Measurements from ENCODE around the gene NOSIP. TPM values are rescaled to one million over a fixed set of nuclear protein-coding genes. Genes with fewer than 3 reads are reported as not detected.

NOSIP gene
- total and polyA plus RNA-seq, 2 of the 4 experiments (the other 2 are of a cell fraction) = 118 to 138 TPM

DNA sequence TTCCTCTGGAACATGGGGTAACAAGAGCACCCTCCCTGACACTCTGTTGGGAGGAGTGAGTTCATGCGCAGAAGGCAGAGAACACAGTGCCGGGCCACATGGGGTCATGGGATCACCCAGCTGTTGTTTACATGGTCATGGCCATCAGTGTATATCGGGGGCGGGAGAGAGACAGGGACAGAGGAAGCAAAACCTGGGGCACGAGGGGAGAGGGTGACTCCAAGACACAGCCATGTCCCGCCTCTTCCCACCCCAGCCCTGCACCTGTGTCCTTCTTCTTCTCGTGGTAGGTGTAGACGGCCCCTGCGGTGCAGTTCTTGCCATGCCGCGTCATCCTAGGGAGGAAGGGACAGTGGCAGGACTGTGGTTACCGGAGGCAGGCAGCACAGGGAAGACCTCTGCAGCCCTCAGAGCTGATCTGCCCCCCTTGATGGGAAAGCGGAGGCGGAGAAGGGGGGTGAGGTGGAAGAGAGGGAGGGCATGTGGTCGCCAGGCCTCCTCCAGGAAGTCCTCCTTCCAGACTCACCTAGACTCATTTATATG, 19.9 kb downstream of the NOSIP start:
- H2BK15ac ChIP-seq (ENCODE audit: low read depth, low read length) = no peak overlapping the region
- in situ Hi-C loops (cut with MboI; ENCODE audit: low sequenced_read_pairs) = loop anchor here (25.0 kb wide), 1 partner anchor 298 kb away; no protein-coding TSS in a partner anchor
- peak overlapping the region; percentile 14 for H2AFZ ChIP-seq (replicated peaks; ENCODE audit: low read length, poor library complexity)
- H2BK5ac ChIP-seq (ENCODE audit: low read depth, low read length, poor library complexity, severe bottlenecking) = no peak overlapping the region
- no peak overlapping the region for H3K23ac ChIP-seq (ENCODE audit: low read depth, low read length)
- no peak overlapping the region for H3K4ac ChIP-seq (ENCODE audit: low read depth, low read length)
- dilution Hi-C loops (cut with HindIII; ENCODE audit: low sequenced_read_pairs, unreplicated experiment) = no loop called here
- no TSS peak for BruUV-seq (replicated peaks)
- no peak overlapping the region for H2BK120ac ChIP-seq (ENCODE audit: low read depth, low read length)
- peaks cover 49% of the 10 kb centered on the region for H3K36me3 ChIP-seq (ENCODE audit: control insufficient read depth, insufficient read depth, low read length)
- H3K9me3 ChIP-seq (ENCODE audit: control insufficient read depth, insufficient read depth, low read length) = no peaks in the 10 kb centered on the region
- H2AK9ac ChIP-seq (replicated peaks; ENCODE audit: low read depth, low read length, poor library complexity) = no peak overlapping the region
- no peak overlapping the region for H3K18ac ChIP-seq (ENCODE audit: low read depth, low read length)
- 0 out of 2 replicates have a peak overlapping the region, but pooled peaks have one; percentile 16 for H2AK5ac ChIP-seq (ENCODE audit: low read depth, low read length)
- 100% methylated on average over 1 of the region's 15 CpGs; no CpG with 5 or more reads in 1 of the 2 experiments for WGBS, 2 experiments (ENCODE audit: extremely low coverage in 2 of 2, insufficient read length in 1 of 2)
- no peak for DNase-seq
- H4K8ac ChIP-seq (ENCODE audit: low read depth in 2 of 2, low read length in 2 of 2) = no peak overlapping the region
- no peak overlapping the region for H3K4me2 ChIP-seq (ENCODE audit: low read depth, low read length)
- peaks cover 30% of the 10 kb centered on the region for H4K20me1 ChIP-seq (ENCODE audit: insufficient read depth, low read length)
- intact Hi-C loops (cut with micrococcal nuclease) = no loop called here
- ChIA-PET POLR2A (ENCODE audit: unreplicated experiment) (no interaction called here), CTCF (interaction anchor here (1.2 to 1.6 kb wide), 3 partner anchors 10 to 14 kb away, joined by 6 to 7 read pairs (median 6); no protein-coding TSS in a partner anchor)
- H3K4me1 ChIP-seq (ENCODE audit: control insufficient read depth, insufficient read depth, low read length) = no peaks in the 10 kb centered on the region
- TF ChIP-seq, protein P1, sequence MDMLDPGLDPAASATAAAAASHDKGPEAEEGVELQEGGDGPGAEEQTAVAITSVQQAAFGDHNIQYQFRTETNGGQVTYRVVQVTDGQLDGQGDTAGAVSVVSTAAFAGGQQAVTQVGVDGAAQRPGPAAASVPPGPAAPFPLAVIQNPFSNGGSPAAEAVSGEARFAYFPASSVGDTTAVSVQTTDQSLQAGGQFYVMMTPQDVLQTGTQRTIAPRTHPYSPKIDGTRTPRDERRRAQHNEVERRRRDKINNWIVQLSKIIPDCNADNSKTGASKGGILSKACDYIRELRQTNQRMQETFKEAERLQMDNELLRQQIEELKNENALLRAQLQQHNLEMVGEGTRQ (IDR thresholded peaks at IDR 0.05; ENCODE audit: low read depth, low read length) = no peak
- TF ChIP-seq, protein P2, sequence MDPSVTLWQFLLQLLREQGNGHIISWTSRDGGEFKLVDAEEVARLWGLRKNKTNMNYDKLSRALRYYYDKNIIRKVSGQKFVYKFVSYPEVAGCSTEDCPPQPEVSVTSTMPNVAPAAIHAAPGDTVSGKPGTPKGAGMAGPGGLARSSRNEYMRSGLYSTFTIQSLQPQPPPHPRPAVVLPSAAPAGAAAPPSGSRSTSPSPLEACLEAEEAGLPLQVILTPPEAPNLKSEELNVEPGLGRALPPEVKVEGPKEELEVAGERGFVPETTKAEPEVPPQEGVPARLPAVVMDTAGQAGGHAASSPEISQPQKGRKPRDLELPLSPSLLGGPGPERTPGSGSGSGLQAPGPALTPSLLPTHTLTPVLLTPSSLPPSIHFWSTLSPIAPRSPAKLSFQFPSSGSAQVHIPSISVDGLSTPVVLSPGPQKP (IDR thresholded peaks at IDR 0.05; ENCODE audit: borderline replicate concordance, low read depth, low read length) = no peak
- no peak for TF ChIP-seq BHLHE40 (IDR thresholded peaks at IDR 0.05; ENCODE audit: low read depth, low read length)
- no peak for TF ChIP-seq SMC3 (IDR thresholded peaks at IDR 0.05; ENCODE audit: low read depth, low read length)
- TF ChIP-seq POLR2A (IDR thresholded peaks at IDR 0.05; ENCODE audit: low read depth, low read length) = no peak
- no peak for TF ChIP-seq CEBPB (IDR thresholded peaks at IDR 0.05; ENCODE audit: low read depth, low read length)
- no peak for TF ChIP-seq FOS (IDR thresholded peaks at IDR 0.05; ENCODE audit: low read depth, low read length)
- TF ChIP-seq RAD21 (IDR thresholded peaks at IDR 0.05; ENCODE audit: low read length) = no peak
- no peak for TF ChIP-seq CHD1 (IDR thresholded peaks at IDR 0.05; ENCODE audit: low read depth, low read length)
- no peak for TF ChIP-seq RFX5 (IDR thresholded peaks at IDR 0.05; ENCODE audit: low read depth, low read length)
- TF ChIP-seq NFE2L2 (IDR thresholded peaks at IDR 0.05; ENCODE audit: low read depth, low read length) = no peak
- no peak for TF ChIP-seq MAFK (IDR thresholded peaks at IDR 0.05; ENCODE audit: low read depth, low read length)
- TF ChIP-seq RCOR1 (IDR thresholded peaks at IDR 0.05; ENCODE audit: insufficient replicate concordance, low read length) = no peak
- no peak overlapping the region for H4K91ac ChIP-seq (ENCODE audit: insufficient read depth, low read depth, low read length)
- H4K5ac ChIP-seq (ENCODE audit: low read depth, low read length) = no peak overlapping the region
- 0 out of 2 replicates have a peak, but pooled peaks cover 6% of the 10 kb centered on the region for H3K9me1 ChIP-seq (ENCODE audit: insufficient read depth, low read length)
- peak; percentile 19; the same call in 1 of the 2 replicates for ATAC-seq (ENCODE audit: low read depth)
- no peak overlapping the region for H3K27ac ChIP-seq (ENCODE audit: insufficient read depth, low read length)
- no peak overlapping the region for H3K4me3 ChIP-seq (ENCODE audit: insufficient read depth, low read depth, low read length)
- H3K9ac ChIP-seq (ENCODE audit: low read depth, low read length) = no peak overlapping the region; the same call in 1 of the 2 replicates
- H3K14ac ChIP-seq (replicated peaks; ENCODE audit: low read depth, low read length) = no peak overlapping the region
- no peaks in the 10 kb centered on the region for H3K27me3 ChIP-seq (ENCODE audit: control insufficient read depth, insufficient read depth, low read length)
- H3K56ac ChIP-seq (ENCODE audit: extremely low read depth, insufficient read depth, low read length) = no peak overlapping the region
- H2BK20ac ChIP-seq (ENCODE audit: low read depth, low read length) = no peak overlapping the region
- peaks cover 32 to 54% of the 10 kb centered on the region in 2 experiments for H3K79me1 ChIP-seq (ENCODE audit: low read depth in 1 of 2, low read length in 2 of 2)

All from IMR-90 (cell line).